HG03439 (cell line): ENCODE results near the gene KIAA0825.
A peak's percentile ranks its signal among the peaks of the same experiment; 100 is the strongest.
"Not testable (repeated sequence)": the region's sequence is repeated elsewhere in the genome, so short reads cannot be mapped to it uniquely, and the experiment has no call there.

Source experiments
- ATAC-seq: cut with Tn5 transposase; IDR thresholded peaks from one replicate; pipeline ENCODE4 v1.9.1; 2021; ENCODE audit warnings: mild to moderate bottlenecking, moderate library complexity; ENCODE audit not compliant: unreplicated experiment

The KIAA0825 gene

GRCh38 chr5:94125107-94125506 is 493.3 kb downstream of the KIAA0825 start:
- ATAC-seq, result no peak

DNA sequence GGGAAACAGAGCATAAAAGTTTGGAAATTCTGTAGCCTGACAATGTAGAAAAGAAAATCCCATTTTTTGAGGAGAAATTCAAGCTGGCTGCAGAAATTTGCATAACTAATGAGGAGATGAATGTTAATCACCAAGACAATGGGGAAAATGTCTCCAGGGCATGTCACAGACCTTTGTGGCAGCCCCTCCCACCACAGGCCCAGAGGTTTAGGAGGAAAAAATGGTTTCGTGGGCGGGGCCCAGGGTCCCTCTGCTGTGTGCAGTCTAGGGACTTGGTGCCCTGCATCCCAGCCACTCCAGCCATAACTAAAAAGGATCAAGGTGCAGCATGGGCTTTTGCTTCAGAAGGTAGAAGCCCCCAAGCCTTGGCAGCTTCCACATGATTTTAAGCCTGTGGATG is 502.1 kb downstream of the KIAA0825 start:
- not testable (repeated sequence) for ATAC-seq

- ATAC-seq, result no peak
These were observed 505.3 kb downstream of the KIAA0825 start for GRCh38 chr5:94113087-94113486.

DNA sequence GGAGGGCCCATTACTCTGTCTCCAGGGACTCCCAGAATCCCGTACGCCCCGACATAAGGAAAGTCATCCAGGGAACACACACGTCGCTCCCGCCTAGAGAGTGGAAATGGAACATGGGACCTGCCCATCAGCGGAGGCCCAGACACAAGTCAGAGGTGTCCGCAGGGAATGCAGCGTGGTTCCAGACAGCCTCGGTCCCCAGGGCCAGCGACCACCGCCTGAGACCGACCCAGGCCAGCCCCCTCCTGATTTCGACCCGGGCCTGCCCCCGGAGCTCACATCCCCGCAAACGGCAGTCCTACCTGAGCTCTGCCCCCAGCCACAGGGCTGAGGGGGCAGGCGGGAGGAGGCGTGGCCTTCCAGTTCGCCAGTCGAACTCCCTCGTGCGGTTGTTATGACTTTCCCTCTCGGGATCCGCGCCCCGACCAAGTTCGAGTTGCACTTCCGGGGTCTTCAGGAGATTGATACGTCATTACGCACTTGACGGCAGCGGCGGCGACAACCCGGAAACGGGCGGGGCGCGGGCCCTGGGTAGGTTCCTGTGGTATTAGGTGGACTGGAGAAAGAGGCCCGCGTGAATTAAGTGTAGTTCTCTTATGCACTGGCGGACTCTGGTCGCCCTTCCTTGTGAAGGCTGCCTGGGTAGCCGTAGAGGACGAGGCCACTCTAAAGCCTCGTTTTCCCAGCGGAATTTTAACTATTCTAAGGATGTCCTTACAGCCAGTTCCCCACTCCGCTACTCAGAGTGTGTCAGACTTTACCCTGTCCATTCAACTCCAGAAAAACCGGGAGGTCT is 507.0 kb downstream of the KIAA0825 start:
- peak; percentile 100 for ATAC-seq

GRCh38 chr5:94103514-94104245 is 514.7 kb downstream of the KIAA0825 start:
- no peak for ATAC-seq
